Measurements from ENCODE around the gene VTCN1.

DNA sequence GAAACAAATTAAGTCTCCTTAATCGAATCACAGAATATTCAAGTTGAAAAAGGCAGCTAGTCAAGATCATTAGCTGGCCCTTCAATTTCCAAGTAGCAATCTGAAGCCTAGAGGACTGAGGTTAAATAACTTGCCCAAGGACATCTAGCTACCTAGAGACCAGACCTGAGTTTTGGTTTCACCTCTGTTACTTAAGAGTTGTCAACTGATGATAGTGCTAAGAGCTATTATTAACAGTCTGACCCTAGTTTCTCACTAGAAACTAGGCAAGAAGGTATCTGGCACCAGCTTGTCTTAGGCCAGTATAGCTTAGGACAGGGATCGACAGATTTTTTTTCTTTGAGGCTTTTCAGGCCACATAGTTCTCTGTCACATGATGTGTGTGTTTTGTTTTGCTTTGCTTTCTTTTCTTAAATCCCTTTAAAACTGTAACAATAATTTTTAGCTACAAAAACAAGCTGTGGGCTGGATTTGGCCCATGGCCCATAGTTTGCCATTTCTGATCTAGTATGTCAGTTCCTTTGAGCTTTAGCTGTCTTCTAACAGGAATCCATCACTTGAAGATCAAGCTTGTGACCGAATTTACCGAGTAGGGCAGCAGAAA, 112.3 kb downstream of the VTCN1 start:
- no peak for TF ChIP-seq POLR2A (IDR thresholded peaks at IDR 0.05; ENCODE audit: low read depth, low read length)
- no peak for TF ChIP-seq POLR2AphosphoS5 (IDR thresholded peaks at IDR 0.05; ENCODE audit: low read depth, low read length)
- no peak for TF ChIP-seq TAF1 (IDR thresholded peaks at IDR 0.05; ENCODE audit: borderline replicate concordance, low read depth, low read length)
